OCI-M2 (cell line): Measurements from ENCODE around the gene OR8D2.
"Not testable (repeated sequence)": the region's sequence is repeated elsewhere in the genome, so short reads cannot be mapped to it uniquely, and the experiment has no call there.

Experiments used
- DNase-seq: peaks from one replicate; lab custom pipeline; 2025; ENCODE audit not compliant: unreplicated experiment; lab: John Stamatoyannopoulos, UW

Gene OR8D2

GRCh38 chr11:124294687-124295086 lies 25.3 kb downstream of the OR8D2 start:
- DNase-seq, result no peak

DNA sequence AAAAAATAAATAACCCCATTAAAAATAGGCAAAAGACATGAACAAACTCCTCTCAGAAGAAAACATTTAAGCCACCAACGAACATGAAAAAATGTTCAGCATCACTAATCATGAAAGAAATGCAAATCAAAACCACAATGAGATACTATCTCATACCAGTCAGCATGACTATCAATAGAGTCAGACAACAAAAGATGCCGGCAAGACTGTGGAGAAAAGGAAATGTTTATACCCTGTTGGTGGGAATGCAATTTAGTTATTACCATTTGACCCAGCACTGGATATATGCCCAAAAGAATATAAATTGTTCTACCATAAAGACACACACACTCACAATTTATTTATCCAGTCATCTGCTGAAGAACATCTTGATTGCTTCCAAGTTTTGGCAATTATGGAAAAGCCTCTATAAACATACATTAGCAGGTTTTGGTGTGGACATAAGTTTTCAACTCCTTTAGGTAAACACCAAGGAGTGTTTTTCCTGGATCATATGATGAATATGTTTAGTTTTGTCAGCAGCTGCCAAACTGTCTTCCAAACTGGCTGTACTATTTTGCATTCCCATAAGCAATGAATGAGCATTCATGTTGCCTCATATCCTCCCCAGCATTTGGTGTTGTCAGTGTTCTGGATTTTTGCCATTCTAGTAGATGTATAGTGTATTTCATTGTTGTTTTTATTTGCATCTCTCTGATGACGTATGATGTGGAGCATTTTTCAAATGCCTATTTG lies 34.2 kb downstream of the OR8D2 start:
- DNase-seq, result no peak

DNA sequence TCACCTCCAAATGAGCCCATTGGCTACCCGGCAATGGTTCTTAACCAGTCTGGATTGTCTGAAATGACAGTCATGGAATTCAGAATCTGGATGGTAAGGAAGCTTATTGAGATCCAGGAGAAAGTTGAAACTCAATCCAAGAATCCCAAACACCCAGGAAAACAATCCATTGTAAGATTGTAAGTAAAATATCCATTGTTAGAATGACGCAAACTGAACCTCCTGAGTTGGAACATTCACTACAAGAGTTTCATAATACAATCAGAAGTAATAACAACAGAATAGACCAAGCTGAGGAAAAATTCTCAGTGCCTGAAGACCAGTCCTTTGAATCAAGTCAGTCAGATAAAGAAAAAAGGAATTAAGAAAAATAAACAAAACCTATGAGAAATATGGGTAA lies 41.7 kb downstream of the OR8D2 start:
- DNase-seq, result no peak

DNA sequence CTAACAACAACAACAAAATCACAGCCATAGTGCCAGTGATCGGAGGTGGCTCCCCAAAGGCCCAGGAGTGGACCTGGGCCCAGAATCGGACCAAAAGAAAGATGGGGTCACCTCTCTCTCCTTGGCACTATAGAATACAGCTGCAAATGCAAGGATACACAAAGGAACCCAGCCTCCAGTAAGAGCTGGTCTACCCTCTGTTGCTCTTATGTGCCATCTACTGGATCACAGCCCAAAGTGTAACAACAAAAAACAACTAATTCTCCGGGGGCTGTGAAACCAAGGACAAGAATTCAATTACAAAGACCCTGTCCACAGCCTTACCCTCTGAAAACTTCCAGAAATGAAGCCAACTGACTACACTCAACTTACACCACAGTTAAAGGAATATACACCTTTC lies 42.2 kb downstream of the OR8D2 start:
- DNase-seq, result no peak

- no peak for DNase-seq
These were observed 42.8 kb downstream of the OR8D2 start for GRCh38 chr11:124277207-124277606.

DNA sequence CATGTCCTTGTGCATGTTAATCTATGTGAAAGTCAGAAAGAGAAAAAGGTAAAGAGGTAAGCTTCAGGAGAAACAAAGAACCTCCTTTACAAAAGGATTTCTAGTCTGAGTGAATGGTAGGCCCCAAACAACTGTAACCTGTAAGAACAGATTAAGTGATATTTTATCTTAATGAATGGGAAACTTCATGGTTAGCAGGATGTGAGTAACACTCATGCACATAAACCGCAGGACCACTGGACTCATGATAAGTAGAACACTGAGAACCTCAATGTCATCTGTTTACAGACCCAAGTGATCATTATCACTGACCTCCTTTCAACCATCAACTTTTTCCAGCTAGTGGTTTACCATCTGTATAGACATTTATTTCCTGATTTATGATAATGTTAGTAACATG lies 43.9 kb downstream of the OR8D2 start:
- DNase-seq, result no peak

DNA sequence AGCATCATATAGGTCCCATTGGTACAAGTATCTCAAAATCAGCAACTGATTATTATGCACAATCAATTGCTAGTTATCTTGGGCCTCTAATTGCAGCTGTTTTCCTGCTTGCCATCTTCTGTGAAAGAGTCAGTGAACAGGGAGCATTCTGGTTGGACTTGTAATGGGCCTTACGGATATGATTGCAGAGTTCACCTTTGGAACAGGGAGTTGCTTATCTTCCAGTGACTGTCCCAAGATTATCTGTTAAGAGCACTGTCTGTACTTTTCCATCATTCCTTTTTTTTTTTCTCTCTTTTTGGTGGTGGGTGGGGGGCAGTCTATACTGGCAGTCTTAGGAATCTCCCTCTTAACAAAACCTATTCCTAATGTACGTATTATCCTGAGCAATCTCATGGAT lies 46.0 kb downstream of the OR8D2 start:
- DNase-seq, result no peak

DNA sequence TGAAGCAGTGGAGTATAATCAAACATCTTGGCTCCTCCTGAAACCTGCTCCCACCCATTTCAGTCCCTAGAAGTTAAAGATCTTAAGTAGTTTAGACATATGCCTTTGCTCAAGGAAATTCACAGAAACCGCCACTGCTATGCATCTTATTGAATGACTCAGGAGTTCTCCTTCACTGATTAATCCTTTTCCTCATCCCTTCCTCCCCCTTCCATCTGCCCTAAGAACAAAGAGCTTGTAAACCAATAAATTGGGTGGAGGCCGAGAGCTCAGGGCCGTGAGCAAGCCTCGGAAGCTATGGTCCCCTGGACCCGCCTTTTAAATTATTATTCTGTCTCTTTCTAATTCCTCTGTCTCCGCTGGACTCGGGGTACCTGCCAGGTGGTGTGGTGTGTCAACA lies 49.1 kb downstream of the OR8D2 start:
- DNase-seq, result not testable (repeated sequence)
